HG03097 (cell line): Measurements from ENCODE around the gene GNL1.

Experiments used
- ATAC-seq: cut with Tn5 transposase; IDR thresholded peaks from one replicate; pipeline ENCODE4 v1.9.1; 2021; ENCODE audit not compliant: unreplicated experiment, low FRiP score

Gene GNL1

GRCh38 chr6:30570740-30571074 is 14.4 kb upstream of the GNL1 start:
- ATAC-seq, result peak; percentile 9

- ATAC-seq, result no peak
Measured at GRCh38 chr6:30570263-30570662, 14.0 kb upstream of the GNL1 start.

GRCh38 chr6:30568245-30568644 is 12.0 kb upstream of the GNL1 start:
- no peak for ATAC-seq

GRCh38 chr6:30565772-30566171 is 9.5 kb upstream of the GNL1 start:
- ATAC-seq, result no peak

- no peak for ATAC-seq
Measured at GRCh38 chr6:30564114-30564513, 7.8 kb upstream of the GNL1 start.

GRCh38 chr6:30562470-30563425 is 6.5 kb upstream of the GNL1 start:
- no peak for ATAC-seq

- no peak for ATAC-seq
Measured at GRCh38 chr6:30560930-30561329, 4.6 kb upstream of the GNL1 start.

GRCh38 chr6:30557683-30557981 is 1.3 kb upstream of the GNL1 start:
- no peak for ATAC-seq

GRCh38 chr6:30556906-30557682 is 805 bp upstream of the GNL1 start, which contains the start of gene PRR3:
Gene PRR3 (plus strand): TSS chr6:30557295. CDS start chr6:30557345, 50 bp downstream.
- peak; percentile 53 for ATAC-seq

- ATAC-seq, result no peak
Measured at GRCh38 chr6:30555816-30556065, 548 bp downstream of the GNL1 start.

- ATAC-seq, result no peak
Measured at GRCh38 chr6:30554962-30555815, 1.1 kb downstream of the GNL1 start.

GRCh38 chr6:30554404-30554803 is 1.9 kb downstream of the GNL1 start:
- no peak for ATAC-seq

- no peak for ATAC-seq
Measured at GRCh38 chr6:30548375-30548774, 7.9 kb downstream of the GNL1 start.

- no peak for ATAC-seq
Measured at GRCh38 chr6:30547454-30547853, 8.8 kb downstream of the GNL1 start.

GRCh38 chr6:30544666-30545272 is 11.5 kb downstream of the GNL1 start:
- ATAC-seq, result no peak

GRCh38 chr6:30543821-30544220 is 12.5 kb downstream of the GNL1 start:
- ATAC-seq, result no peak

GRCh38 chr6:30542915-30543314 is 13.4 kb downstream of the GNL1 start:
- no peak for ATAC-seq

- no peak for ATAC-seq
Measured at GRCh38 chr6:30542404-30542725, 13.9 kb downstream of the GNL1 start.

GRCh38 chr6:30541515-30542403 is 14.5 kb downstream of the GNL1 start:
- no peak for ATAC-seq

GRCh38 chr6:30537931-30538330 is 18.4 kb downstream of the GNL1 start:
- no peak for ATAC-seq
